Measurements from ENCODE around the gene ACTG1. TPM values are rescaled to one million over a fixed set of nuclear protein-coding genes. Genes with fewer than 3 reads are reported as not detected.

The ACTG1 gene
- total and polyA plus RNA-seq, 2 of the 13 experiments (the other 11 are each of a cell fraction or from before 2014, with no cell fraction given) = 973 to 1,138 TPM

DNA sequence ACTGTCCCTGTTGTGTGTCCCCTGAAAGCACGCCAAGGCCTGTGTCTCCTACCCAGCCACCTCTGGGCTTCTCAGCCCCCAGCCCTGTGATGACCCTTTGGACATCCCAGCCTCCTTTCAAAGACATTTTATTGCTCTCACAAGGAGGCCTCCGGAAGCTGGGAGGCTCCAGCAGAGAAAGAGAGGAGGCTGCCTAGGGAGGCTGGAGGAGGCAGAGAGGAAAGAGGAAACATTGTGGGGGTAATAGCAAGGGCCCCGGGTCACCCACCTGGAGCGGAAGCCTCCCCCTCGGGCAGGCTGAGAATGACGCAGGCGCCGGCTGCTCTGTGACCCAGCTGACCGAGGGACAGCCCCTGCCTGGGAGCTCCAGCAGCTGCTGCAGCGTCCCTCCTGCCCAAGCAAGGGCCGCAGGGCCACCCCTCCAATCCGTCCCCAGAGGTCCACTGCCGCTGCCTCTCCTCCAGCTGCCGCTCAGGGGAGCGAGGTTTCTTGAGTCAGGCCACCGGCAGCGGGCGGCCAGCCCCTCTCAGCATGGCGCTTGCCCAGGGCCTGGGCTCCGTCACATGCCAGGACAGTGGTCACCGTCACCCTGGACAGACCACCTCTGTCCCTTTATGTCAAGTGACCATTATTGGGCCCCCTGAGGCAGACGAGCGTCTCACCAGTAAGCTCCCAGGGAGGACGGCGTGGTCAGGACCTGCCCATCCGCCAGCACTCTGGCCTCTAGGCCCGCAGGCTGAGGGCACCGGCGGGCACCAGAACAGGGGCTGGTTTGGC is 29.3 kb downstream of the ACTG1 start (continued):
- TF ChIP-seq, protein P1, sequence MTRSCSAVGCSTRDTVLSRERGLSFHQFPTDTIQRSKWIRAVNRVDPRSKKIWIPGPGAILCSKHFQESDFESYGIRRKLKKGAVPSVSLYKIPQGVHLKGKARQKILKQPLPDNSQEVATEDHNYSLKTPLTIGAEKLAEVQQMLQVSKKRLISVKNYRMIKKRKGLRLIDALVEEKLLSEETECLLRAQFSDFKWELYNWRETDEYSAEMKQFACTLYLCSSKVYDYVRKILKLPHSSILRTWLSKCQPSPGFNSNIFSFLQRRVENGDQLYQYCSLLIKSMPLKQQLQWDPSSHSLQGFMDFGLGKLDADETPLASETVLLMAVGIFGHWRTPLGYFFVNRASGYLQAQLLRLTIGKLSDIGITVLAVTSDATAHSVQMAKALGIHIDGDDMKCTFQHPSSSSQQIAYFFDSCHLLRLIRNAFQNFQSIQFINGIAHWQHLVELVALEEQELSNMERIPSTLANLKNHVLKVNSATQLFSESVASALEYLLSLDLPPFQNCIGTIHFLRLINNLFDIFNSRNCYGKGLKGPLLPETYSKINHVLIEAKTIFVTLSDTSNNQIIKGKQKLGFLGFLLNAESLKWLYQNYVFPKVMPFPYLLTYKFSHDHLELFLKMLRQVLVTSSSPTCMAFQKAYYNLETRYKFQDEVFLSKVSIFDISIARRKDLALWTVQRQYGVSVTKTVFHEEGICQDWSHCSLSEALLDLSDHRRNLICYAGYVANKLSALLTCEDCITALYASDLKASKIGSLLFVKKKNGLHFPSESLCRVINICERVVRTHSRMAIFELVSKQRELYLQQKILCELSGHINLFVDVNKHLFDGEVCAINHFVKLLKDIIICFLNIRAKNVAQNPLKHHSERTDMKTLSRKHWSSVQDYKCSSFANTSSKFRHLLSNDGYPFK (CRISPR knock-in tag; IDR thresholded peaks at IDR 0.05; ENCODE audit: borderline replicate concordance) = peak; percentile 52; the same call in 1 of the 2 replicates
- TF ChIP-seq, protein P2, sequence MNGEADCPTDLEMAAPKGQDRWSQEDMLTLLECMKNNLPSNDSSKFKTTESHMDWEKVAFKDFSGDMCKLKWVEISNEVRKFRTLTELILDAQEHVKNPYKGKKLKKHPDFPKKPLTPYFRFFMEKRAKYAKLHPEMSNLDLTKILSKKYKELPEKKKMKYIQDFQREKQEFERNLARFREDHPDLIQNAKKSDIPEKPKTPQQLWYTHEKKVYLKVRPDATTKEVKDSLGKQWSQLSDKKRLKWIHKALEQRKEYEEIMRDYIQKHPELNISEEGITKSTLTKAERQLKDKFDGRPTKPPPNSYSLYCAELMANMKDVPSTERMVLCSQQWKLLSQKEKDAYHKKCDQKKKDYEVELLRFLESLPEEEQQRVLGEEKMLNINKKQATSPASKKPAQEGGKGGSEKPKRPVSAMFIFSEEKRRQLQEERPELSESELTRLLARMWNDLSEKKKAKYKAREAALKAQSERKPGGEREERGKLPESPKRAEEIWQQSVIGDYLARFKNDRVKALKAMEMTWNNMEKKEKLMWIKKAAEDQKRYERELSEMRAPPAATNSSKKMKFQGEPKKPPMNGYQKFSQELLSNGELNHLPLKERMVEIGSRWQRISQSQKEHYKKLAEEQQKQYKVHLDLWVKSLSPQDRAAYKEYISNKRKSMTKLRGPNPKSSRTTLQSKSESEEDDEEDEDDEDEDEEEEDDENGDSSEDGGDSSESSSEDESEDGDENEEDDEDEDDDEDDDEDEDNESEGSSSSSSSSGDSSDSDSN (CRISPR knock-in tag; IDR thresholded peaks at IDR 0.05) = 0 out of 2 replicates have a peak, but pooled peaks have one; percentile 28
- TF ChIP-seq MIER2 (CRISPR knock-in tag; IDR thresholded peaks at IDR 0.05) (no peak), ZNF792 (CRISPR knock-in tag; IDR thresholded peaks at IDR 0.05) (no peak), NFIB (CRISPR knock-in tag; IDR thresholded peaks at IDR 0.05; ENCODE audit: borderline replicate concordance) (no peak), ZFP90 (CRISPR knock-in tag; IDR thresholded peaks at IDR 0.05; ENCODE audit: borderline replicate concordance) (peak; percentile 19; the same call in 1 of the 2 replicates), SNRNP70 (IDR thresholded peaks at IDR 0.05; ENCODE audit: low read depth, low read length) (no peak), HNRNPL (IDR thresholded peaks at IDR 0.05; ENCODE audit: low read depth, low read length) (peak; percentile 87), ZNF207 (IDR thresholded peaks at IDR 0.05; ENCODE audit: borderline replicate concordance) (no peak), CENPX (CRISPR knock-in tag; IDR thresholded peaks at IDR 0.05) (no peak), ZSCAN12 (CRISPR knock-in tag; IDR thresholded peaks at IDR 0.05) (no peak), ZNF180 (CRISPR knock-in tag; IDR thresholded peaks at IDR 0.05; ENCODE audit: borderline replicate concordance, low read depth) (no peak), ZBTB1 (CRISPR knock-in tag; IDR thresholded peaks at IDR 0.05; ENCODE audit: borderline replicate concordance) (no peak)
- TF ChIP-seq, protein P3, sequence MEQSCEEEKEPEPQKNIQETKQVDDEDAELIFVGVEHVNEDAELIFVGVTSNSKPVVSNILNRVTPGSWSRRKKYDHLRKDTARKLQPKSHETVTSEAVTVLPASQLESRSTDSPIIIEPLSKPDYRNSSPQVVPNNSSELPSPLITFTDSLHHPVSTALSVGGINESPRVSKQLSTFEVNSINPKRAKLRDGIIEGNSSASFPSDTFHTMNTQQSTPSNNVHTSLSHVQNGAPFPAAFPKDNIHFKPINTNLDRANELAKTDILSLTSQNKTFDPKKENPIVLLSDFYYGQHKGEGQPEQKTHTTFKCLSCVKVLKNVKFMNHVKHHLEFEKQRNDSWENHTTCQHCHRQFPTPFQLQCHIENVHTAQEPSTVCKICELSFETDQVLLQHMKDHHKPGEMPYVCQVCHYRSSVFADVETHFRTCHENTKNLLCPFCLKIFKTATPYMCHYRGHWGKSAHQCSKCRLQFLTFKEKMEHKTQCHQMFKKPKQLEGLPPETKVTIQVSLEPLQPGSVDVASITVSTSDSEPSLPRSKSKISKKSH (CRISPR knock-in tag; IDR thresholded peaks at IDR 0.05; ENCODE audit: borderline replicate concordance) = no peak
- TF ChIP-seq, protein P4, sequence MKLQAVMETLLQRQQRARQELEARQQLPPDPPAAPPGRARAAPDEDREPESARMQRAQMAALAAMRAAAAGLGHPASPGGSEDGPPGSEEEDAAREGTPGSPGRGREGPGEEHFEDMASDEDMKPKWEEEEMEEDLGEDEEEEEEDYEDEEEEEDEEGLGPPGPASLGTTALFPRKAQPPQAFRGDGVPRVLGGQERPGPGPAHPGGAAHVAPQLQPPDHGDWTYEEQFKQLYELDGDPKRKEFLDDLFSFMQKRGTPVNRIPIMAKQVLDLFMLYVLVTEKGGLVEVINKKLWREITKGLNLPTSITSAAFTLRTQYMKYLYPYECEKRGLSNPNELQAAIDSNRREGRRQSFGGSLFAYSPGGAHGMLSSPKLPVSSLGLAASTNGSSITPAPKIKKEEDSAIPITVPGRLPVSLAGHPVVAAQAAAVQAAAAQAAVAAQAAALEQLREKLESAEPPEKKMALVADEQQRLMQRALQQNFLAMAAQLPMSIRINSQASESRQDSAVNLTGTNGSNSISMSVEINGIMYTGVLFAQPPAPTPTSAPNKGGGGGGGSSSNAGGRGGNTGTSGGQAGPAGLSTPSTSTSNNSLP (IDR thresholded peaks at IDR 0.05; ENCODE audit: low read depth, low read length) = no peak
- TF ChIP-seq, protein P5, sequence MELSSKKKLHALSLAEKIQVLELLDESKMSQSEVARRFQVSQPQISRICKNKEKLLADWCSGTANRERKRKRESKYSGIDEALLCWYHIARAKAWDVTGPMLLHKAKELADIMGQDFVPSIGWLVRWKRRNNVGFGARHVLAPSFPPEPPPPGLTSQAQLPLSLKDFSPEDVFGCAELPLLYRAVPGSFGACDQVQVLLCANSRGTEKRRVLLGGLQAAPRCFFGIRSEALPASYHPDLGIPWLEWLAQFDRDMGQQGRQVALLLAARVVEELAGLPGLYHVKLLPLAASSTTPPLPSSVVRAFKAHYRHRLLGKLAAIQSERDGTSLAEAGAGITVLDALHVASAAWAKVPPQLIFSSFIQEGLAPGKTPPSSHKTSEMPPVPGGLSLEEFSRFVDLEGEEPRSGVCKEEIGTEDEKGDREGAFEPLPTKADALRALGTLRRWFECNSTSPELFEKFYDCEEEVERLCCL (CRISPR knock-in tag; IDR thresholded peaks at IDR 0.05; ENCODE audit: borderline replicate concordance) = no peak
- TF ChIP-seq, protein P6, sequence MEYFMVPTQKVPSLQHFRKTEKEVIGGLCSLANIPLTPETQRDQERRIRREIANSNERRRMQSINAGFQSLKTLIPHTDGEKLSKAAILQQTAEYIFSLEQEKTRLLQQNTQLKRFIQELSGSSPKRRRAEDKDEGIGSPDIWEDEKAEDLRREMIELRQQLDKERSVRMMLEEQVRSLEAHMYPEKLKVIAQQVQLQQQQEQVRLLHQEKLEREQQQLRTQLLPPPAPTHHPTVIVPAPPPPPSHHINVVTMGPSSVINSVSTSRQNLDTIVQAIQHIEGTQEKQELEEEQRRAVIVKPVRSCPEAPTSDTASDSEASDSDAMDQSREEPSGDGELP (IDR thresholded peaks at IDR 0.05; ENCODE audit: borderline replicate concordance, low read depth) = peak; percentile 81; the same call in 1 of the 2 replicates
